Retinal pigment epithelial cell (primary cell): ENCODE data around the gene DIS3L2.

Source experiments
- DNase-seq: peaks from one replicate; pipeline ENCODE4 v3.0.0-alpha.2; 2010; ENCODE audit warnings: low read depth
- H3K4me3 ChIP-seq: 2 replicates; pipeline ENCODE4 v1.5.1; 2011; ENCODE audit warnings: mild to moderate bottlenecking, low read length, control low read depth, moderate library complexity
- TF ChIP-seq, protein P1 (sequence below): conservative IDR thresholded peaks from 2 replicates; pipeline ENCODE4 v1.5.1; 2011; ENCODE audit warnings: low read depth, low read length, control low read depth, inconsistent platforms

Gene DIS3L2

DNA sequence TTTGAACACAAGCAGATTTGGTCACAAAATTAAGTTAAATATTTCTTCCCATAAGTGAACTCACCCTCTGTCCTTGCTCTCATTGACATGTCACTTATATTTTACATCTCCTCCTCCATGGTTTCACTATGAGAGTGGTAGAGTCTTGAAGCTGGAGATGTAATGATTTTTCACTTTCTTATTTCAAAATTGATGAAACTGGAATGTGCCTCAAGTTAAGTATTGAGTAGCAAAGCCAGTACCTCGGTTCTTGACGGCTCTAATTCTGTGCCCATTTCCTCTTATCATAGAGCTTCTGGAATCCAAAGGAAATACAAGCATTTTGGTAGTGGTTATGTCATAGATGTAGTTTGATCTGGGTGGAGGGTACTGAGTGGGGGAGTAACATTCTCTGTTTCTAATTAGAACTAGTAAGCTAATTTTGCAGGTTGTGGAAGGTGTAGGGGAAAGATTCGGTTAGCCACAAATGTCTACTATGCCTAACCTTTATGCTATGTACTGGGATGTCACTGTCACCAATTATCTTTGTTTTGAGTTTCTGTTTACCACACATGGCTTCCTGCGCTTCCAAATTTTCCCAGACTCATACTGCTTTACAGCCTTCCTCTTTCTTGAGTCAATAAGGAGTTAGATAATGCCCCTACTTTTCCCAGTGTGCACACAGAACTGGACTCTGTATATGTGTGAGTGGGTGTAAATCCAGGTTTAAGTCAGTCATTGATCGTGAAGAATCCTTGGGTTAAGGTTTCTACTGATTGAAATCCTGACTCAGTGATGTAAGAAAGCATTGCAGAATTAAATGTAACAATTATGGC, 96.8 kb downstream of the DIS3L2 start:
- TF ChIP-seq, protein P1, sequence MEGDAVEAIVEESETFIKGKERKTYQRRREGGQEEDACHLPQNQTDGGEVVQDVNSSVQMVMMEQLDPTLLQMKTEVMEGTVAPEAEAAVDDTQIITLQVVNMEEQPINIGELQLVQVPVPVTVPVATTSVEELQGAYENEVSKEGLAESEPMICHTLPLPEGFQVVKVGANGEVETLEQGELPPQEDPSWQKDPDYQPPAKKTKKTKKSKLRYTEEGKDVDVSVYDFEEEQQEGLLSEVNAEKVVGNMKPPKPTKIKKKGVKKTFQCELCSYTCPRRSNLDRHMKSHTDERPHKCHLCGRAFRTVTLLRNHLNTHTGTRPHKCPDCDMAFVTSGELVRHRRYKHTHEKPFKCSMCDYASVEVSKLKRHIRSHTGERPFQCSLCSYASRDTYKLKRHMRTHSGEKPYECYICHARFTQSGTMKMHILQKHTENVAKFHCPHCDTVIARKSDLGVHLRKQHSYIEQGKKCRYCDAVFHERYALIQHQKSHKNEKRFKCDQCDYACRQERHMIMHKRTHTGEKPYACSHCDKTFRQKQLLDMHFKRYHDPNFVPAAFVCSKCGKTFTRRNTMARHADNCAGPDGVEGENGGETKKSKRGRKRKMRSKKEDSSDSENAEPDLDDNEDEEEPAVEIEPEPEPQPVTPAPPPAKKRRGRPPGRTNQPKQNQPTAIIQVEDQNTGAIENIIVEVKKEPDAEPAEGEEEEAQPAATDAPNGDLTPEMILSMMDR: no peak
- no peak overlapping the region for H3K4me3 ChIP-seq
- DNase-seq: no peak

DNA sequence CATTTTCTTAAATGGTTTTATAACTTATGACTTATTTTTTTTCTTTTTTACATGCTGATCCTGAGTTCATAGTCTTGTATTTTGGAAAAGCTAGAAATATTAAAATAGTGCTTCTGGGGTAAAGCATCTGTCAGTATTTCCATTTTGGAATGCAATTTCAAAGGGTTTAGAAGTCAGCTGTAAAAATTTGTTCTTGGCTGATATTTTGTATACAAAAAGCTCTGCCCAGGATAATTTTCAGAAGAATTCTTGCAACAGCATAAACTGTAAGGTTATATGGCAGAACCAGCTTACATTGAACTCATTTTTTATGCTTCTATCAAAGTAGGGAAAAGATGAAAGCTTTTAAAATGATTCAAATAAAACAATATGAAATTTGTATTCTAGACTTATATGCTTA, 97.4 kb downstream of the DIS3L2 start:
- no peak for DNase-seq
- TF ChIP-seq, protein P1: no peak
- H3K4me3 ChIP-seq: no peak overlapping the region

DNA sequence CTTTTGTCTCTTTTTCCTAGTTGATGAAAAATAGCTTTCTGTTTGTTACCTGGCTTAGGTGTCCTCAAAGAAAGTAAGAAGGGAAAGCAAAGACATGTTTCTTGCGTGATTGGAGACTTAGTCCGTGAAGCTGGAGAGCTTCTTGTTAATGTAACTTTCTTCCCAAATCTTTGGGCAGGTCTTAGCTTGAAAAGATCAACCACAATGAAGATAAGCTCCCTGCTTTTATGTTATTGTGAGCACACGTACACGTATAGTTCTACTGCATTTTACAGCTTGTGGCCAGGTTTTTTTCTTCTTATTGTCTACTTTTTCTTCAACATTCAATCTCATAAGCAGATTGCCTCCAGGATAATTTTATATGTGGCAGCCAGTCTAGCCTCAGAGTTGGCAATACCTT, 99.8 kb downstream of the DIS3L2 start:
- H3K4me3 ChIP-seq: no peak overlapping the region
- no peak for DNase-seq
- TF ChIP-seq, protein P1: no peak

DNA sequence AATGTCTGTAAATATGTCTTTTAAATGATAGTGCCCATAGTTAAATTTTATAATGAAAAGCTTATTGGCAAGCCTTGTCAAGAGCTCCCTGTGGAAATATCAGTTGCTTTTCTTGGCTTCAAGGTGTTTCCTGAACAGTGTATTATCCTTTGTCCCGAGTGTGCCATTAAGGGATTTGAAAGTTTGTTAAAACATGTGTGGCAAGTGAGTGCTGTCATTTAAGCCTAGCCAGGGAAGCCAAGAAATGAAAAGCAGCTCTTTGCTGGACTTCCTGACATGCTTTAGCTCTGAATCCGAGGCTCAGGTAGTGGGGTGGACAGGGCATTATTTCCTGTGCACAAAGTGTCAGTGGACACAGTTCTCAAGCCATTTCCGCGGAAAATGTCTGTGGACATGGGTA, 111.5 kb downstream of the DIS3L2 start:
- TF ChIP-seq, protein P1: no peak
- H3K4me3 ChIP-seq: no peak overlapping the region
- DNase-seq: no peak

DNA sequence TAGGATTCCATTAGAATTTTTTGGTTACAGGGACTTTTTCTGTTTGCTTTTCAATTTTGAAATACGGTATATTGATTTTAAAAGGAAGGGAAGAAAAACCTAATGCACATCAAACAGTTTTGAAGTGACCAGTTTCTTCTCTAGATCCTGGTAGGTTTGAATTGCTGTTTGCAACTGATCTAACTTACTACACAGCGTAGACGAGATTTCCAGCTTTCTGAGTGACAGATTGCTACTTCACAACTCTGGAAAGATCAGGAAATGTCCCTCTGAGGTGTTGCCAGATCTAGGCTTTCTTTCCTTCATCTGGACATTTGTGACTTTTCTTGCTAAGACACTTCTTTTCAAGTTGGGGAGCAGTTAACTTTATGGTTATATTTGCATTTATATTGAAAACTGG, 112.2 kb downstream of the DIS3L2 start:
- TF ChIP-seq, protein P1: no peak
- H3K4me3 ChIP-seq: no peak overlapping the region
- no peak for DNase-seq

DNA sequence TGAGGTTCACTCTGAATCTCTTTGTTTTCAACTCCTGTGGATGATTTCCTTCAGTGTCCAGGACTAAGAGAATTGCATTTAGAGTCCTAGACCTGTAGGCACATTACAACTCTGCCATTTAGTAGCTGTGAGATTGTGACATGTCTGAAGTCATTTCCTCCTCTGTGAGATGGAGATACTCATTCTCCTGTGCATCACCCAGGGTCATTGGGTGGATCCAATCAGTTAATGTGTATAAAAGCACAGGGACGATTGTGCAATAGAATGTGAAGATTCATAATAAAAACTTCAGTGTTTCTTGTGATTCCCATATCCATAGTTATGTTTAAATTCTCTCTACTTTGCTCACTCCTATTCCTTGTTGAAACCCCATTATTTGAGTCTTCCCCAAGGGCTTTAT, 113.6 kb downstream of the DIS3L2 start:
- TF ChIP-seq, protein P1: no peak
- DNase-seq: no peak
- H3K4me3 ChIP-seq: no peak overlapping the region

DNA sequence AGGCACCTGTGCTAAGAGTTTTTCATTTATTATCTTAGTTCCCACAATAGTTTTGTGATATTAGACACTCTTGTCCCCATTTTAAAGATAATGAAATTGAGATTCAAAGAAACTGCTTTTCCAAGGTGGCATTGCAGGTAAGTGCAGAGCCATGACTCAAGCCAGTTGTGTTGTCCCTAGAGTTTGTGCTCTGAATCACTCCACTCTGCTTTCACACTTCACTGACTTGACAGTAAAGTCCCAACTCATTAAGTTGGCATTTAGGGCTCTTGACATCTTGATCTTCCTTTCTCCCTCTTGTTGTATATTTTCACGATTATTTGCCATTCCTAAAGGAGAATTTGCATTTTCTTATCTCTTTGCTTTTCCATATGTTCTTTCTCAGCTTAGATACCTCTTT, 114.3 kb downstream of the DIS3L2 start:
- DNase-seq: no peak
- H3K4me3 ChIP-seq: no peak overlapping the region
- TF ChIP-seq, protein P1: no peak
